H9 (cell line): ENCODE measurements around the gene NKD1. TPM values are rescaled to one million over a fixed set of nuclear protein-coding genes. Genes with fewer than 3 reads are reported as not detected.

Experiments used
- DNase-seq: peaks from one replicate; pipeline ENCODE4 v3.0.0-alpha.2; 2017
- H2AFZ ChIP-seq: one replicate; pipeline ENCODE4 v1.6.1; 2013; ENCODE audit warnings: mild to moderate bottlenecking, low read length, control low read depth, moderate library complexity
- H2AK5ac ChIP-seq: 2 replicates; pipeline ENCODE4 v1.6.1; 2013; ENCODE audit warnings: low read length, control low read depth, mixed read lengths; ENCODE audit not compliant: insufficient read length
- H2BK120ac ChIP-seq: one replicate; pipeline ENCODE4 v1.6.1; 2013; ENCODE audit warnings: low read depth, mild to moderate bottlenecking, low read length, control low read depth, inconsistent platforms; ENCODE audit not compliant: poor library complexity, severe bottlenecking
- H2BK12ac ChIP-seq: 2 replicates; pipeline ENCODE4 v1.6.1; 2013; ENCODE audit warnings: low read length, control low read depth, mixed read lengths, low read depth; ENCODE audit not compliant: insufficient read length
- H2BK15ac ChIP-seq: 2 replicates; pipeline ENCODE4 v1.6.1; 2013; ENCODE audit warnings: low read depth, low read length, control low read depth
- H2BK20ac ChIP-seq: one replicate; pipeline ENCODE4 v1.6.1; 2013; ENCODE audit warnings: low read depth, mild to moderate bottlenecking, low read length, control low read depth, inconsistent platforms; ENCODE audit not compliant: poor library complexity, severe bottlenecking
- H2BK5ac ChIP-seq: 2 replicates; pipeline ENCODE4 v1.6.1; 2013; ENCODE audit warnings: low read length, control low read depth, mixed read lengths; ENCODE audit not compliant: insufficient read length
- H3K14ac ChIP-seq: 2 replicates; pipeline ENCODE4 v1.6.1; 2013; ENCODE audit warnings: low read length, control low read depth; ENCODE audit not compliant: insufficient read depth
- H3K18ac ChIP-seq: 2 replicates; pipeline ENCODE4 v1.6.1; 2013; ENCODE audit warnings: low read depth, mild to moderate bottlenecking, mixed read lengths, low read length, control low read depth; ENCODE audit not compliant: insufficient read length
- H3K23ac ChIP-seq: 2 replicates; pipeline ENCODE4 v1.6.1; 2013; ENCODE audit warnings: low read length, control low read depth, mixed read lengths, low read depth; ENCODE audit not compliant: insufficient read length
- H3K23me2 ChIP-seq: 2 replicates; pipeline ENCODE4 v1.6.1; 2013; ENCODE audit warnings: low read depth, mild to moderate bottlenecking, mixed read lengths, low read length, control low read depth; ENCODE audit not compliant: insufficient read length, poor library complexity, severe bottlenecking
- H3K27ac ChIP-seq: 2 replicates; pipeline ENCODE4 v1.5.1; 2013; ENCODE audit warnings: low read length, control low read depth, mixed read lengths, low read depth; ENCODE audit not compliant: insufficient read length
- H3K27me3 ChIP-seq: 2 replicates; pipeline ENCODE4 v1.6.1; 2013; ENCODE audit warnings: low read length, control low read depth, inconsistent platforms; ENCODE audit not compliant: insufficient read depth
- H3K4ac ChIP-seq: 2 replicates; pipeline ENCODE4 v1.6.1; 2013; ENCODE audit warnings: low read depth, mild to moderate bottlenecking, control low read depth, inconsistent platforms, low read length, moderate library complexity
- H3K4me1 ChIP-seq: 2 replicates; pipeline ENCODE4 v1.6.1; 2013; ENCODE audit warnings: low read length, control low read depth, inconsistent platforms; ENCODE audit not compliant: insufficient read depth
- H3K4me2 ChIP-seq: 2 replicates; pipeline ENCODE4 v1.6.1; 2013; ENCODE audit warnings: low read length, control low read depth, mixed read lengths; ENCODE audit not compliant: insufficient read length, insufficient read depth
- H3K56ac ChIP-seq: 2 replicates; pipeline ENCODE4 v1.6.1; 2013; ENCODE audit warnings: low read depth, mild to moderate bottlenecking, mixed read lengths, low read length, control low read depth; ENCODE audit not compliant: insufficient read length
- H3K79me1 ChIP-seq: 2 replicates; pipeline ENCODE4 v1.6.1; 2013; ENCODE audit warnings: low read depth, mild to moderate bottlenecking, moderate library complexity, low read length, control low read depth, inconsistent platforms; ENCODE audit not compliant: insufficient read depth, poor library complexity, severe bottlenecking
- H3K79me2 ChIP-seq: 2 replicates; pipeline ENCODE4 v1.6.1; 2013; ENCODE audit warnings: low read length, control low read depth, inconsistent platforms; ENCODE audit not compliant: insufficient read depth
- H3K9ac ChIP-seq: 2 replicates; pipeline ENCODE4 v1.6.1; 2013; ENCODE audit warnings: low read length, control low read depth, mixed read lengths; ENCODE audit not compliant: insufficient read length; ENCODE audit errors: extremely low read depth
- H3K9me3 ChIP-seq: one replicate; pipeline ENCODE4 v1.6.1; 2013; ENCODE audit warnings: low read depth, low read length, inconsistent platforms; ENCODE audit not compliant: control insufficient read depth
- H3T11ph ChIP-seq: one replicate; pipeline ENCODE4 v1.6.1; 2013; ENCODE audit warnings: mild to moderate bottlenecking, low read length, control low read depth, inconsistent platforms
- H4K20me1 ChIP-seq: one replicate; pipeline ENCODE4 v1.6.1; 2013; ENCODE audit not compliant: control insufficient read depth, insufficient read length, insufficient read depth
- H4K5ac ChIP-seq: 2 replicates; pipeline ENCODE4 v1.6.1; 2013; ENCODE audit warnings: low read depth, mild to moderate bottlenecking, mixed read lengths, low read length, control low read depth; ENCODE audit not compliant: insufficient read length
- H4K8ac ChIP-seq: replicated peaks from 2 replicates; pipeline ENCODE4 v1.6.1; 2013; ENCODE audit warnings: low read length, control low read depth, mixed read lengths, low read depth; ENCODE audit not compliant: insufficient read length
- H4K91ac ChIP-seq: 2 replicates; pipeline ENCODE4 v1.6.1; 2013; ENCODE audit warnings: low read depth, mild to moderate bottlenecking, moderate library complexity, mixed read lengths, low read length, control low read depth; ENCODE audit not compliant: insufficient read length
- H3K27ac Mint-ChIP-seq, 3 experiments: 2 replicates in 2 of 3; 3 replicates in 1 of 3; pipeline ENCODE4 v1.8.0; 2020 to 2021; ENCODE audit warnings: mixed read lengths in 3 of 3, mild to moderate bottlenecking in 1 of 3, moderate library complexity in 1 of 3
- H3K27me3 Mint-ChIP-seq: 2 replicates; pipeline ENCODE4 v1.8.0; 2021; ENCODE audit warnings: low read depth, mild to moderate bottlenecking, moderate library complexity, mixed read lengths
- H3K36me3 Mint-ChIP-seq, 3 experiments: 2 replicates in 2 of 3; 3 replicates in 1 of 3; pipeline ENCODE4 v1.8.0; 2020 to 2021; ENCODE audit warnings: low read depth in 3 of 3, mixed read lengths in 3 of 3; ENCODE audit not compliant: insufficient read depth in 1 of 3
- H3K4me1 Mint-ChIP-seq, 2 experiments: 2 replicates each; pipeline ENCODE4 v1.8.0; 2020; ENCODE audit warnings: mixed read lengths in 2 of 2
- H3K4me3 Mint-ChIP-seq, 2 experiments: 2 replicates in 1 of 2; 3 replicates in 1 of 2; pipeline ENCODE4 v1.8.0; 2020 to 2021; ENCODE audit warnings: mild to moderate bottlenecking in 2 of 2, mixed read lengths in 2 of 2, moderate library complexity in 1 of 2
- H3K9me3 Mint-ChIP-seq, 2 experiments: 2 replicates in 1 of 2; 3 replicates in 1 of 2; pipeline ENCODE4 v1.8.0; 2020; ENCODE audit warnings: mild to moderate bottlenecking in 2 of 2, mixed read lengths in 2 of 2, moderate library complexity in 1 of 2
- WGBS: extraction: QIAGEN DNeasy Blood & Tissue Kit; methylation state at CpG from one replicate; pipeline ENCODE4 v1.1.7; 2013; ENCODE audit warnings: missing lambda C conversion rate, low lambda C conversion rate, mixed read lengths; ENCODE audit not compliant: insufficient read length; ENCODE audit errors: extremely low coverage; 5-methylcytosine and 5-hydroxymethylcytosine counted together
- total RNA-seq: library from RNA; stranded (reverse); gene quantifications from 2 replicates; pipeline ENCODE4 v1.2.1, GENCODE V29; 2021
- TF ChIP-seq, protein P1 (sequence below): fragments of 200-600 bp; sonication (generic); conservative IDR thresholded peaks from 3 replicates; pipeline ENCODE4 v1.8.0; 2021; ENCODE audit warnings: antibody characterized with exemption, mild to moderate bottlenecking

The NKD1 gene
- total RNA-seq, 1 experiment from 2014 or later: 1.9 TPM

DNA sequence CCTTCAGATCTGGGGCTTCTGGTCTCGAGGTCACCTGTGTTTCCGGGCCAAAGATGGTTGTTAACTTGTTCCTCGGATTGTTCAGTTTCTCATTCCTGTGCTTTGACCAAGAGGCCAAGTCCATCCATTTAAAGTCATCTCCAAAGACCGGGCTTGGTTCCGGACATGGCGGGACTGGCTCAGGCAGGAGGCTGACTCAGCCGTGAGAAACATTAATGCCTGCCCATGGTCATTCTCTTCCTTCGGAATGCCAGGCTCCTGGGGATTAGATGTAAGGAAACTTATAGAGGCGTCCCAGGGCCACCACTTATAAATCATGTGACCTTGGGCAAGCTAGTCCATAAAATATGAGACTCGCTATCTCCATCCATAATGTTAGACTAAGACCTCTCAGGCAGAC is 13.6 kb upstream of the NKD1 start:
- Histone ChIP-seq H3K79me2 (no peaks in the 10 kb centered on the region), H4K91ac (no peak overlapping the region), H3K14ac (no peak overlapping the region), H2BK5ac (no peak overlapping the region), H3K79me1 (no peaks in the 10 kb centered on the region), H2AK5ac (no peak overlapping the region), H4K8ac (no peak overlapping the region), H4K20me1 (no peaks in the 10 kb centered on the region), H3K56ac (no peak overlapping the region), H3K4me2 (no peak overlapping the region), H2BK20ac (no peak overlapping the region), H2BK120ac (no peak overlapping the region), H2AFZ (no peak overlapping the region), H2BK12ac (no peak overlapping the region), H3K9me3 (no peaks in the 10 kb centered on the region), H3K27me3 (no peaks in the 10 kb centered on the region), H3K4ac (no peak overlapping the region), H3T11ph (no peak overlapping the region), H2BK15ac (no peak overlapping the region), H4K5ac (no peak overlapping the region), H3K4me1 (no peaks in the 10 kb centered on the region), H3K23me2 (no peaks in the 10 kb centered on the region), H3K18ac (no peak overlapping the region), H3K27ac (no peak overlapping the region), H3K23ac (no peak overlapping the region), H3K9ac (no peak overlapping the region)
- peaks cover 6 to 7% of the 10 kb centered on the region in 2 experiments; a peak in 4 of 5 replicates for H3K9me3 Mint-ChIP-seq
- TF ChIP-seq, protein P1, sequence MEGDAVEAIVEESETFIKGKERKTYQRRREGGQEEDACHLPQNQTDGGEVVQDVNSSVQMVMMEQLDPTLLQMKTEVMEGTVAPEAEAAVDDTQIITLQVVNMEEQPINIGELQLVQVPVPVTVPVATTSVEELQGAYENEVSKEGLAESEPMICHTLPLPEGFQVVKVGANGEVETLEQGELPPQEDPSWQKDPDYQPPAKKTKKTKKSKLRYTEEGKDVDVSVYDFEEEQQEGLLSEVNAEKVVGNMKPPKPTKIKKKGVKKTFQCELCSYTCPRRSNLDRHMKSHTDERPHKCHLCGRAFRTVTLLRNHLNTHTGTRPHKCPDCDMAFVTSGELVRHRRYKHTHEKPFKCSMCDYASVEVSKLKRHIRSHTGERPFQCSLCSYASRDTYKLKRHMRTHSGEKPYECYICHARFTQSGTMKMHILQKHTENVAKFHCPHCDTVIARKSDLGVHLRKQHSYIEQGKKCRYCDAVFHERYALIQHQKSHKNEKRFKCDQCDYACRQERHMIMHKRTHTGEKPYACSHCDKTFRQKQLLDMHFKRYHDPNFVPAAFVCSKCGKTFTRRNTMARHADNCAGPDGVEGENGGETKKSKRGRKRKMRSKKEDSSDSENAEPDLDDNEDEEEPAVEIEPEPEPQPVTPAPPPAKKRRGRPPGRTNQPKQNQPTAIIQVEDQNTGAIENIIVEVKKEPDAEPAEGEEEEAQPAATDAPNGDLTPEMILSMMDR: no peak
- H3K4me3 Mint-ChIP-seq: no peak overlapping the region
- peaks cover 8 to 10% of the 10 kb centered on the region in 2 experiments for H3K4me1 Mint-ChIP-seq
- no peak for DNase-seq
- no peak overlapping the region for H3K27ac Mint-ChIP-seq
- no peaks in the 10 kb centered on the region; a peak in 2 of 7 replicates for H3K36me3 Mint-ChIP-seq
- WGBS: no CpG with 5 or more reads among the region's 10 CpGs
- peaks cover 17% of the 10 kb centered on the region for H3K27me3 Mint-ChIP-seq
